HEK293 (cell line): ENCODE results near the gene ECE1.

ENCODE experiments used
- FEZF1 ChIP-seq: fragments of 450-650 bp; formaldehyde crosslinking; IDR thresholded peaks from 2 replicates; pipeline ENCODE4 v1.5.1; 2016; ENCODE audit warnings: missing biosample characterization, missing genetic modification characterization
- GLIS1 ChIP-seq: fragments of 450-650 bp; formaldehyde crosslinking; IDR thresholded peaks from 2 replicates; pipeline ENCODE4 v1.5.1; 2016; ENCODE audit warnings: missing biosample characterization, missing genetic modification characterization
- GLIS2 ChIP-seq: fragments of 450-650 bp; formaldehyde crosslinking; IDR thresholded peaks from 2 replicates; pipeline ENCODE4 v1.5.1; 2016; ENCODE audit warnings: missing biosample characterization, missing genetic modification characterization
- IKZF3 ChIP-seq: fragments of 450-650 bp; IDR thresholded peaks from 2 replicates; pipeline ENCODE4 v1.5.0; 2018; ENCODE audit warnings: missing biosample characterization, mild to moderate bottlenecking, missing genetic modification characterization, moderate library complexity
- PRDM10 ChIP-seq: fragments of 450-650 bp; formaldehyde crosslinking; IDR thresholded peaks from 2 replicates; pipeline ENCODE4 v1.5.1; 2016; ENCODE audit warnings: missing biosample characterization, missing genetic modification characterization
- SCRT1 ChIP-seq: fragments of 450-650 bp; formaldehyde crosslinking; IDR thresholded peaks from 2 replicates; pipeline ENCODE4 v1.5.1; 2016; ENCODE audit warnings: missing biosample characterization, missing genetic modification characterization, borderline replicate concordance
- SETDB1 ChIP-seq: IDR thresholded peaks from one replicate; pipeline ENCODE4 v1.6.1; 2017; ENCODE audit warnings: mild to moderate bottlenecking, low read length, moderate library complexity, mixed read lengths; ENCODE audit not compliant: insufficient read length
- ZBTB10 ChIP-seq: fragments of 450-650 bp; formaldehyde crosslinking; IDR thresholded peaks from 2 replicates; pipeline ENCODE4 v1.5.1; 2016; ENCODE audit warnings: missing biosample characterization, missing genetic modification characterization
- ZFHX2 ChIP-seq: fragments of 450-650 bp; formaldehyde crosslinking; conservative IDR thresholded peaks from 2 replicates; pipeline ENCODE4 v1.5.1; 2016; ENCODE audit warnings: missing biosample characterization, missing genetic modification characterization
- ZFP69B ChIP-seq: fragments of 450-650 bp; formaldehyde crosslinking; IDR thresholded peaks from 2 replicates; pipeline ENCODE4 v1.5.1; 2016; ENCODE audit warnings: missing biosample characterization, missing genetic modification characterization
- ZNF133 ChIP-seq: fragments of 450-650 bp; formaldehyde crosslinking; IDR thresholded peaks from 2 replicates; pipeline ENCODE4 v1.5.1; 2016; ENCODE audit warnings: missing biosample characterization, missing genetic modification characterization
- ZNF19 ChIP-seq: fragments of 450-650 bp; formaldehyde crosslinking; IDR thresholded peaks from 2 replicates; pipeline ENCODE4; 2016; ENCODE audit warnings: missing biosample characterization, missing genetic modification characterization, low read depth
- ZNF2 ChIP-seq: fragments of 450-650 bp; formaldehyde crosslinking; IDR thresholded peaks from 2 replicates; pipeline ENCODE4 v1.5.1; 2016; ENCODE audit warnings: missing biosample characterization, missing genetic modification characterization
- ZNF311 ChIP-seq: fragments of 450-650 bp; formaldehyde crosslinking; IDR thresholded peaks from 2 replicates; pipeline ENCODE4 v1.5.1; 2017; ENCODE audit warnings: missing biosample characterization, missing genetic modification characterization, borderline replicate concordance
- ZNF324 ChIP-seq: fragments of 450-650 bp; formaldehyde crosslinking; IDR thresholded peaks from 2 replicates; pipeline ENCODE4 v1.5.1; 2016; ENCODE audit warnings: missing biosample characterization, missing genetic modification characterization
- ZNF341 ChIP-seq: fragments of 450-650 bp; formaldehyde crosslinking; IDR thresholded peaks from 2 replicates; pipeline ENCODE4; 2016; ENCODE audit warnings: low read depth, missing biosample characterization, missing genetic modification characterization
- ZNF404 ChIP-seq: fragments of 450-650 bp; formaldehyde crosslinking; IDR thresholded peaks from 2 replicates; pipeline ENCODE4 v1.5.1; 2017; ENCODE audit warnings: missing biosample characterization, missing genetic modification characterization
- ZNF510 ChIP-seq: fragments of 450-650 bp; formaldehyde crosslinking; IDR thresholded peaks from 2 replicates; pipeline ENCODE4 v1.5.1; 2018; ENCODE audit warnings: mild to moderate bottlenecking, missing genetic modification characterization, missing biosample characterization; ENCODE audit not compliant: insufficient replicate concordance
- ZNF555 ChIP-seq: fragments of 450-650 bp; formaldehyde crosslinking; conservative IDR thresholded peaks from 2 replicates; pipeline ENCODE4 v1.5.1; 2017; ENCODE audit warnings: missing biosample characterization, mild to moderate bottlenecking, missing genetic modification characterization, inconsistent platforms
- ZNF585B ChIP-seq: fragments of 450-650 bp; formaldehyde crosslinking; IDR thresholded peaks from 2 replicates; pipeline ENCODE4 v1.5.1; 2016; ENCODE audit warnings: missing biosample characterization, missing genetic modification characterization
- ZNF596 ChIP-seq: fragments of 450-650 bp; IDR thresholded peaks from 2 replicates; pipeline ENCODE4 v1.5.0; 2018; ENCODE audit warnings: missing biosample characterization, mild to moderate bottlenecking, missing genetic modification characterization, moderate library complexity
- ZNF623 ChIP-seq: fragments of 450-650 bp; formaldehyde crosslinking; IDR thresholded peaks from 2 replicates; pipeline ENCODE4 v1.5.1; 2016; ENCODE audit warnings: missing biosample characterization, missing genetic modification characterization
- ZNF645 ChIP-seq: fragments of 450-650 bp; formaldehyde crosslinking; IDR thresholded peaks from 2 replicates; pipeline ENCODE4; 2016; ENCODE audit warnings: missing biosample characterization, missing genetic modification characterization
- ZNF660 ChIP-seq: fragments of 450-650 bp; IDR thresholded peaks from 2 replicates; pipeline ENCODE4 v1.5.1; 2018; ENCODE audit warnings: missing biosample characterization, mild to moderate bottlenecking, missing genetic modification characterization
- TF ChIP-seq, protein P1 (sequence below): fragments of 450-650 bp; formaldehyde crosslinking; IDR thresholded peaks from 2 replicates; pipeline ENCODE4 v1.5.1; 2017; ENCODE audit warnings: missing biosample characterization, missing genetic modification characterization
- TF ChIP-seq, protein P2 (sequence below): fragments of 450-650 bp; formaldehyde crosslinking; IDR thresholded peaks from 2 replicates; pipeline ENCODE4 v1.5.1; 2016; ENCODE audit warnings: missing biosample characterization, missing genetic modification characterization
- TF ChIP-seq, protein P3 (sequence below): fragments of 450-650 bp; formaldehyde crosslinking; IDR thresholded peaks from 2 replicates; pipeline ENCODE4 v1.5.1; 2016; ENCODE audit warnings: missing biosample characterization, missing genetic modification characterization
- TF ChIP-seq, protein P4 (sequence below): fragments of 450-650 bp; formaldehyde crosslinking; IDR thresholded peaks from 2 replicates; pipeline ENCODE4 v1.5.1; 2016; ENCODE audit warnings: missing biosample characterization, missing genetic modification characterization

Gene ECE1

GRCh38 chr1:21255284-21255942 lies 34.9 kb downstream of the ECE1 start (continued):
- TF ChIP-seq PRDM10 (tag by site-specific recombination) (peak; percentile 29; the same call in 1 of the 2 replicates), ZNF2 (0 out of 2 replicates have a peak, but pooled peaks have one; percentile 49), ZNF133 (tag by site-specific recombination) (no peak), ZNF660 (tag by site-specific recombination) (peak; percentile 69), ZNF585B (tag by site-specific recombination) (no peak), GLIS2 (tag by site-specific recombination) (no peak), ZNF555 (tag by site-specific recombination) (no peak), ZNF623 (tag by site-specific recombination) (no peak), ZNF324 (tag by site-specific recombination) (no peak), ZNF19 (no peak), ZFP69B (tag by site-specific recombination) (no peak), ZNF596 (tag by site-specific recombination) (no peak), ZNF510 (tag by site-specific recombination) (no peak), ZNF311 (tag by site-specific recombination) (no peak), SETDB1 (no peak), GLIS1 (tag by site-specific recombination) (no peak), IKZF3 (tag by site-specific recombination) (no peak), ZFHX2 (tag by site-specific recombination) (no peak), ZNF404 (no peak), ZNF341 (tag by site-specific recombination) (no peak), ZBTB10 (no peak), SCRT1 (tag by site-specific recombination) (no peak), FEZF1 (tag by site-specific recombination) (no peak), ZNF645 (tag by site-specific recombination) (no peak)
- TF ChIP-seq, protein P1, sequence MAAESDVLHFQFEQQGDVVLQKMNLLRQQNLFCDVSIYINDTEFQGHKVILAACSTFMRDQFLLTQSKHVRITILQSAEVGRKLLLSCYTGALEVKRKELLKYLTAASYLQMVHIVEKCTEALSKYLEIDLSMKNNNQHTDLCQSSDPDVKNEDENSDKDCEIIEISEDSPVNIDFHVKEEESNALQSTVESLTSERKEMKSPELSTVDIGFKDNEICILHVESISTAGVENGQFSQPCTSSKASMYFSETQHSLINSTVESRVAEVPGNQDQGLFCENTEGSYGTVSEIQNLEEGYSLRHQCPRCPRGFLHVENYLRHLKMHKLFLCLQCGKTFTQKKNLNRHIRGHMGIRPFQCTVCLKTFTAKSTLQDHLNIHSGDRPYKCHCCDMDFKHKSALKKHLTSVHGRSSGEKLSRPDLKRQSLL (tag by site-specific recombination), result no peak
- TF ChIP-seq, protein P2, sequence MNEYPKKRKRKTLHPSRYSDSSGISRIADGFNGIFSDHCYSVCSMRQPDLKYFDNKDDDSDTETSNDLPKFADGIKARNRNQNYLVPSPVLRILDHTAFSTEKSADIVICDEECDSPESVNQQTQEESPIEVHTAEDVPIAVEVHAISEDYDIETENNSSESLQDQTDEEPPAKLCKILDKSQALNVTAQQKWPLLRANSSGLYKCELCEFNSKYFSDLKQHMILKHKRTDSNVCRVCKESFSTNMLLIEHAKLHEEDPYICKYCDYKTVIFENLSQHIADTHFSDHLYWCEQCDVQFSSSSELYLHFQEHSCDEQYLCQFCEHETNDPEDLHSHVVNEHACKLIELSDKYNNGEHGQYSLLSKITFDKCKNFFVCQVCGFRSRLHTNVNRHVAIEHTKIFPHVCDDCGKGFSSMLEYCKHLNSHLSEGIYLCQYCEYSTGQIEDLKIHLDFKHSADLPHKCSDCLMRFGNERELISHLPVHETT, result no peak
- TF ChIP-seq, protein P3, sequence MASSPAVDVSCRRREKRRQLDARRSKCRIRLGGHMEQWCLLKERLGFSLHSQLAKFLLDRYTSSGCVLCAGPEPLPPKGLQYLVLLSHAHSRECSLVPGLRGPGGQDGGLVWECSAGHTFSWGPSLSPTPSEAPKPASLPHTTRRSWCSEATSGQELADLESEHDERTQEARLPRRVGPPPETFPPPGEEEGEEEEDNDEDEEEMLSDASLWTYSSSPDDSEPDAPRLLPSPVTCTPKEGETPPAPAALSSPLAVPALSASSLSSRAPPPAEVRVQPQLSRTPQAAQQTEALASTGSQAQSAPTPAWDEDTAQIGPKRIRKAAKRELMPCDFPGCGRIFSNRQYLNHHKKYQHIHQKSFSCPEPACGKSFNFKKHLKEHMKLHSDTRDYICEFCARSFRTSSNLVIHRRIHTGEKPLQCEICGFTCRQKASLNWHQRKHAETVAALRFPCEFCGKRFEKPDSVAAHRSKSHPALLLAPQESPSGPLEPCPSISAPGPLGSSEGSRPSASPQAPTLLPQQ, result peak; percentile 41; the same call in 1 of the 2 replicates
- TF ChIP-seq, protein P4, sequence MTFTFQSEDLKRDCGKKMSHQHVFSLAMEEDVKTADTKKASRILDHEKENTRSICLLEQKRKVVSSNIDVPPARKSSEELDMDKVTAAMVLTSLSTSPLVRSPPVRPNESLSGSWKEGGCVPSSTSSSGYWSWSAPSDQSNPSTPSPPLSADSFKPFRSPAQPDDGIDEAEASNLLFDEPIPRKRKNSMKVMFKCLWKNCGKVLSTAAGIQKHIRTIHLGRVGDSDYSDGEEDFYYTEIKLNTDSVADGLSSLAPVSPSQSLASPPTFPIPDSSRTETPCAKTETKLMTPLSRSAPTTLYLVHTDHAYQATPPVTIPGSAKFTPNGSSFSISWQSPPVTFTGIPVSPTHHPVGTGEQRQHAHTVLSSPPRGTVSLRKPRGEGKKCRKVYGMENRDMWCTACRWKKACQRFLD (tag by site-specific recombination), result no peak
